OCI-LY1 (cell line): ENCODE results near the gene EMID1.
"Not testable (repeated sequence)": the region's sequence is repeated elsewhere in the genome, so short reads cannot be mapped to it uniquely, and the experiment has no call there.

Experiments used
- H2AFZ ChIP-seq: fragments of 200-600 bp; sonication (generic), shearing (Covaris generic); 2 replicates; pipeline ENCODE4 v1.6.0; 2014; ENCODE audit warnings: antibody characterized with exemption, mild to moderate bottlenecking, low read length
- H3F3A ChIP-seq: fragments of 200-600 bp; sonication (generic), shearing (Covaris generic); 2 replicates; pipeline ENCODE4 v1.6.0; 2014; ENCODE audit warnings: mild to moderate bottlenecking, antibody characterized with exemption, low read length, moderate library complexity; ENCODE audit not compliant: insufficient read depth
- H3K27ac ChIP-seq: fragments of 200-600 bp; sonication (generic); 2 replicates; pipeline ENCODE4 v1.5.1; 2014; ENCODE audit warnings: low read length, mixed run types, mild to moderate bottlenecking, low read depth; ENCODE audit not compliant: poor library complexity, severe bottlenecking
- H3K27me3 ChIP-seq: fragments of 200-600 bp; sonication (generic); 2 replicates; pipeline ENCODE4 v1.6.0; 2014; ENCODE audit warnings: antibody characterized with exemption, mild to moderate bottlenecking, low read length, moderate library complexity; ENCODE audit not compliant: insufficient read depth
- H3K36me3 ChIP-seq: fragments of 200-600 bp; sonication (generic); 2 replicates; pipeline ENCODE4 v1.6.1; 2014; ENCODE audit warnings: mild to moderate bottlenecking, antibody characterized with exemption, low read length, moderate library complexity, mixed read lengths; ENCODE audit not compliant: insufficient read depth
- H3K4me1 ChIP-seq: fragments of 200-600 bp; sonication (generic); 2 replicates; pipeline ENCODE4 v1.5.1; 2014; ENCODE audit warnings: mild to moderate bottlenecking, low read length, moderate library complexity; ENCODE audit not compliant: insufficient read depth, severe bottlenecking
- H3K4me2 ChIP-seq: fragments of 200-600 bp; sonication (generic), shearing (Covaris generic); 2 replicates; pipeline ENCODE4 v1.6.1; 2014; ENCODE audit warnings: low read length
- H3K4me3 ChIP-seq: fragments of 200-600 bp; sonication (generic); 2 replicates; pipeline ENCODE4 v1.5.1; 2014; ENCODE audit warnings: low read length, low read depth, mild to moderate bottlenecking, mixed read lengths; ENCODE audit not compliant: poor library complexity, severe bottlenecking
- H3K79me2 ChIP-seq: fragments of 200-600 bp; shearing (Covaris generic); 2 replicates; pipeline ENCODE4 v1.6.1; 2016; ENCODE audit warnings: mixed run types, low read length, mixed read lengths; ENCODE audit not compliant: insufficient read depth
- H3K9ac ChIP-seq: fragments of 200-600 bp; sonication (generic), shearing (Covaris generic); 2 replicates; pipeline ENCODE4 v1.6.1; 2014; ENCODE audit warnings: mild to moderate bottlenecking, low read length, mixed read lengths
- H3K9me2 ChIP-seq: fragments of 200-600 bp; sonication (generic), shearing (Covaris generic); 2 replicates; pipeline ENCODE4 v1.6.1; 2014; ENCODE audit warnings: low read depth, mild to moderate bottlenecking, low read length, mixed read lengths
- H3K9me3 ChIP-seq: fragments of 200-600 bp; shearing (Covaris generic); 2 replicates; pipeline ENCODE4 v1.6.1; 2014; ENCODE audit warnings: low read length, mixed read lengths
- H4K20me1 ChIP-seq: fragments of 200-600 bp; sonication (generic), shearing (Covaris generic); 2 replicates; pipeline ENCODE4 v1.6.0; 2016; ENCODE audit warnings: mild to moderate bottlenecking, low read length; ENCODE audit not compliant: insufficient read depth
- CTCF ChIP-seq: fragments of 200-600 bp; sonication (generic), shearing (Covaris generic); IDR thresholded peaks from 2 replicates; pipeline ENCODE4 v1.5.1; 2017; ENCODE audit warnings: mild to moderate bottlenecking, antibody characterized with exemption, low read length, moderate library complexity, mixed read lengths
- EZH2 ChIP-seq: fragments of 200-600 bp; sonication (generic), shearing (Covaris generic); IDR thresholded peaks from 2 replicates; pipeline ENCODE4 v1.8.0; 2017; ENCODE audit warnings: borderline replicate concordance, mixed run types, mild to moderate bottlenecking, antibody characterized with exemption, low read length, moderate library complexity, mixed read lengths

EMID1 gene

GRCh38 chr22:29217827-29218757 lies 12.4 kb downstream of the EMID1 start:
- Histone ChIP-seq H2AFZ (no peak overlapping the region), H3K27ac (no peak overlapping the region), H3K4me3 (no peak overlapping the region), H3F3A (no peaks in the 10 kb centered on the region), H3K9me3 (no peaks in the 10 kb centered on the region), H3K4me2 (no peak overlapping the region), H3K4me1 (no peaks in the 10 kb centered on the region), H4K20me1 (no peaks in the 10 kb centered on the region), H3K79me2 (no peaks in the 10 kb centered on the region), H3K9me2 (no peaks in the 10 kb centered on the region), H3K36me3 (no peaks in the 10 kb centered on the region), H3K9ac (no peak overlapping the region), H3K27me3 (peaks cover 16% of the 10 kb centered on the region)
- TF ChIP-seq EZH2 (no peak), CTCF (no peak)

- Histone ChIP-seq H3K9me3 (no peaks in the 10 kb centered on the region), H3K4me3 (no peak overlapping the region), H3K4me2 (no peak overlapping the region), H3K9ac (no peak overlapping the region), H3K27ac (no peak overlapping the region), H2AFZ (no peak overlapping the region), H3K79me2 (no peaks in the 10 kb centered on the region), H4K20me1 (no peaks in the 10 kb centered on the region), H3K27me3 (peaks cover 10% of the 10 kb centered on the region; the same call in 1 of the 2 replicates), H3K36me3 (no peaks in the 10 kb centered on the region), H3K9me2 (no peaks in the 10 kb centered on the region), H3K4me1 (no peaks in the 10 kb centered on the region), H3F3A (no peaks in the 10 kb centered on the region)
- TF ChIP-seq EZH2 (no peak), CTCF (no peak)
Observed at GRCh38 chr22:29218758-29219408, 13.2 kb downstream of the EMID1 start.

- not testable (repeated sequence) for H3K79me2 ChIP-seq, H3K4me3 ChIP-seq, H3K4me2 ChIP-seq, H3K4me1 ChIP-seq, H3K9me3 ChIP-seq, H4K20me1 ChIP-seq, H3F3A ChIP-seq, H3K9me2 ChIP-seq, H2AFZ ChIP-seq, H3K36me3 ChIP-seq, H3K27ac ChIP-seq, H3K9ac ChIP-seq
- peaks cover 10% of the 10 kb centered on the region; the same call in 1 of the 2 replicates for H3K27me3 ChIP-seq
Observed at GRCh38 chr22:29219409-29219782, 13.7 kb downstream of the EMID1 start.
